ENCODE results near the gene ALPP.
"Not testable (repeated sequence)": the region's sequence is repeated elsewhere in the genome, so short reads cannot be mapped to it uniquely, and the experiment has no call there.

Gene ALPP

GRCh38 chr2:232419245-232420072, 40.9 kb downstream of the ALPP start:
- in situ Hi-C loops (cut with HindIII; ENCODE audit: low sequenced_read_pairs), result no loop called here

GRCh38 chr2:232420073-232420454, 41.5 kb downstream of the ALPP start:
- in situ Hi-C loops (cut with HindIII; ENCODE audit: low sequenced_read_pairs), result no loop called here

GRCh38 chr2:232420463-232421188, 42.1 kb downstream of the ALPP start:
- in situ Hi-C loops (cut with HindIII; ENCODE audit: low sequenced_read_pairs), result no loop called here

GRCh38 chr2:232421189-232421785, 42.7 kb downstream of the ALPP start:
- in situ Hi-C loops (cut with HindIII; ENCODE audit: low sequenced_read_pairs), result no loop called here

GRCh38 chr2:232422051-232422450, 43.5 kb downstream of the ALPP start:
- in situ Hi-C loops (cut with HindIII; ENCODE audit: low sequenced_read_pairs), result no loop called here

GRCh38 chr2:232422996-232423395, 44.4 kb downstream of the ALPP start:
- in situ Hi-C loops (cut with HindIII; ENCODE audit: low sequenced_read_pairs), result not testable (repeated sequence)

GRCh38 chr2:232423407-232423806, 44.9 kb downstream of the ALPP start:
- in situ Hi-C loops (cut with HindIII; ENCODE audit: low sequenced_read_pairs), result not testable (repeated sequence)

- in situ Hi-C loops (cut with HindIII; ENCODE audit: low sequenced_read_pairs), result loop anchor here (10.0 kb wide), 1 partner anchor 537 kb away; no protein-coding TSS in a partner anchor
Observed at GRCh38 chr2:232431705-232432590, 53.4 kb downstream of the ALPP start.

All from endothelial cell of hepatic sinusoid (primary cell).